HS-27A (cell line): Measurements from ENCODE around the gene JPH3.
"Not testable (repeated sequence)": the region's sequence is repeated elsewhere in the genome, so short reads cannot be mapped to it uniquely, and the experiment has no call there.

Experiments
- DNase-seq: peaks from one replicate; pipeline ENCODE4 v3.0.0-alpha.2; 2012; ENCODE audit warnings: low read depth, missing footprints

Gene JPH3

DNA sequence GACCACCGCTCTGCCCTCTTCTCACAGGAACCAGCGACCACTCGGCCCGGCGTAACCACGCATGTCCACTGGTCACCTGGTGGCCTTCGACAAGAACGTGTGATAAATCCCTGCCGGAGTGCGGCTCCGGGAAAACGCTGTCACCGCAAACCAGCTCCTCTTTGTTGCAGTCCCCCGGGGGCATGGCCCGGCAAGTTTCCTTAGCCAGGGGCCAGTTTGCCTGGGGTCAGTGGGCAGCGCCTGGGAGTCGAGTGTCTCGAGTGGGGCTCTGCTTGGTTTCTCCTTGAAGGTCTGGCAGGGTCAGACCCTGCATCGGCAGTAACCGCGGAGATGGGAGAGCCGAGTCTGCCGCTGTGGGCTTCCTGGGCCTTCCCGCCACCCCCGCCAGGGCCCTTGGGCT lies 52.5 kb downstream of the JPH3 start:
- DNase-seq: no peak

DNA sequence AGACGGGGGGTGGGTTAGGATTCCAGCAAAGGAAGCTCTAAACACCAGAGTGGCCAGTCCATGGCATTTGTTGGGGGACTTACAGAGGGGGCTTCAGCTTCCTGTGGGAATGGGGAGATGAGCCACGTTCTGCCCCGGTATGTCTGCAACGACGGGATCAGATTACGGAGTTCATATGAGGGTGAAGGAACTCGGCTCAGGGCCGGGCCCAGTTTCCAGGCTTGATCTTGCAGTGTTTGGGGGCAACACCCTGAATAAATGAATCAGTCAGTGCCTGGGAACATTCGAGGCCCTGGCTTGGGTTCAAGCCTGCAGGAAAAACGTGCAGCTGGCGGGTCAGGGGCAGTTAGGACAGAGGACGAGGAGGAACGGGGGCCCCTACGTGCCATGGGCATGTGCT lies 54.0 kb downstream of the JPH3 start:
- DNase-seq: no peak

DNA sequence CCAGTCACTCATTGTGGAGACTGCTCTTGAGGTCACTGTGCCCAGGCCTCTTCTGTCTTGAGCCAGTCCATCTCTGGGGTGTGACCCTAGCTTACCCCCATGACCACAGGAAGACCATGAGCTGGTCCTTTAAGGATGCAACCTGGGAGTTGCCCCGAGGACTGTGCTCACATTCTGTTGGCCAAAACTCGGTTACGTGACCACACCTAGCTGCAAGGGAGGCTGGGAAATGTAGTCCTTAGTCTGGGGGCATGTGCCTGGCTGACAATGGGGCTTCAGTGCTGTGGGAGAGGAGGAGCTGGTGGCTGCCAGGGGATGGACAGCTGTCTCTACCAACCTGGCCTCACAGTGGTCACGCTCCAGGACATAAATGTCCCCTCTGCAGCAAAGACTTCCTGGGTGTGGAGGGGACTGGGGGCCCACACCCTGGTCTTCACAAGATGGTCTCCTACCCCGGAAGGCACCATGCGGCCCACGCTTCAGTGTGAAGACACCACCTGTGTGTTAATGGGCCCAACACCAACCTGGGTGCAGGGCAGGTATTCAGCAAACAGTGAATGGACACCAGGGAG lies 55.4 kb downstream of the JPH3 start:
- DNase-seq: no peak

GRCh38 chr16:87658564-87659225 lies 56.4 kb downstream of the JPH3 start:
- DNase-seq: no peak

GRCh38 chr16:87661561-87661960 lies 59.3 kb downstream of the JPH3 start:
- no peak for DNase-seq

- DNase-seq: no peak
Observed at GRCh38 chr16:87662254-87663204, 60.2 kb downstream of the JPH3 start.

GRCh38 chr16:87664792-87665191 lies 62.5 kb downstream of the JPH3 start:
- DNase-seq: no peak

- DNase-seq: no peak
Observed at GRCh38 chr16:87665193-87665592, 62.9 kb downstream of the JPH3 start.

DNA sequence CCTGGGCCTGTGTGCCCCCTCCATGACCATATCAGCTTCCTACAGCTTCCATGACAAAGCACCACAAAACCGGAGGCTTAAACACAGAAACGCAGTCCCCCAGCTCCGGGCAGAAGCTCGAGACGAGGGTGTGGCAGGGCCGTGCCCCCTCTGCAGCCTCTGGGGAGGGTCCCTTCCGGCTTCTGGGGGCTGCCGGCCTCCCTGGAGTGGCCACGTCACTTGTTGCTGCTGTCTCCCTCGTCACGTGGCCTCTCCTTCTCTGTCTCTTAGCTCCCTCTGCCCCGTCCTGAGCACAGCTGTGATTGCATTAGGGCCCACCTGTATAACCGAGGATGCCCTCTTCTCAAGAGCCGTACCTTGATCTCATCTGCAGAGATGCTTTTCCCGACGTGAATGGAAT lies 64.6 kb downstream of the JPH3 start:
- no peak for DNase-seq

DNA sequence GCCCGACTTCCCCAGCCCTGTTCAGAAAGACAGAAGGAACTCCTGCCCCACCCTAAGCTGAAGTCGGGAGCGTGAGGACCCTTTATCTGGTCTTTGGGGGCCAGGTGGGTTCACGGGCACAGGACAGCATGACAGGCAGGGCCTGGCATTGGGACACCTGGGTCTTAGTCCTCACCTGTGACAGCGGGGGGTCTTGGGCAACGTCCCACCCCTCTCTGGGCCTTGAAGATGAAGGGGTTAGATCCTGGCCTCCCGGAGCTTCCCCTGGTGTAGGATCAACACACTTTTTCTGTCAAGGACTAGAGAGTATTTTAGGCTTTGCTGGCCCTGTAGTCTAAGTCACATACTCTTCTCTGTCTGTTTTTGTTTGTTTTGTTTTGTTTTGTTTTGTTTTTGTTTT lies 65.1 kb downstream of the JPH3 start:
- no peak for DNase-seq

DNA sequence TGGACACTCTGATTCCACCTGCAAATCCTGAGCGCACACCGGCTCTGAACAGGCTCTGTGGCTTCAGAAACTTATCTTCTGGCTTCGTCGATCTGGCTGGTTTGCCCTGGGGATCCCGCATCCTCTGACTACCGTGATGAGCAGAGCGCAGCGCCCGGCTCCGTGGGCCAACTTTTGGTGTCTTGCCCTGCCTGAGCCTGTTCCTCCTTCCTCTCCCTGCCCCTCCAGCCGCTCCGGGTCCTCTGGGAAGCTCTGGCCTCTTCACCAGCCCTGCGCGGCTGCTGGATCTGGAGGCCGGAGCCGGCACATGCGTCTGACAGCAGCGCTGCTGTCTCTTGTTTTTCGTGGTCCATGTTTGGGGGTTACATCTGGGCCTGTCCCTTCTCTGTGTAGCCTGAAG lies 65.6 kb downstream of the JPH3 start:
- DNase-seq: no peak

- no peak for DNase-seq
Observed at GRCh38 chr16:87669672-87670071, 67.4 kb downstream of the JPH3 start.

GRCh38 chr16:87671221-87671620 lies 68.9 kb downstream of the JPH3 start:
- no peak for DNase-seq

- DNase-seq: no peak
Observed at GRCh38 chr16:87671715-87672270, 69.5 kb downstream of the JPH3 start.

GRCh38 chr16:87674419-87674818 lies 72.1 kb downstream of the JPH3 start:
- no peak for DNase-seq

GRCh38 chr16:87675111-87675719 lies 72.9 kb downstream of the JPH3 start:
- DNase-seq: no peak

DNA sequence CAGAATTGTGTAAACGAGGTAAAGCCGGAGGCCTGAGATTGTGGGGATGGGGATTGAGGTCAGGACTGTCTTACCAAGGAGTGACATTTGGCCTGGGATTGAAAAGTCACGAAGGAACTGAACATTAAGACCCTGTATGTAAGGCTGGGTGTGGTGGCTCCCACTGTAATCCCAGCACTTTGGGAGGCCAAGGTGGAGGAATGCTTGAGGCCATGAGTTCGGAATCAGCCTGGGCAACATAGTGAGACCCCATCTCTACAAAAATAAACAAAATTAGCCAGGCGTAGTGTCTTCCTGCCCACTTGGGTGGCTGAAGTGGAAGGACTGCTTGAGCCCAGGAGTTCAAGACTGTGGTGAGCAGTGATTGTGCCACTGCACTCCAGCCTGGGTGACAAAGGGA lies 75.5 kb downstream of the JPH3 start:
- no peak for DNase-seq

- no peak for DNase-seq
Observed at GRCh38 chr16:87678618-87679017, 76.3 kb downstream of the JPH3 start.

DNA sequence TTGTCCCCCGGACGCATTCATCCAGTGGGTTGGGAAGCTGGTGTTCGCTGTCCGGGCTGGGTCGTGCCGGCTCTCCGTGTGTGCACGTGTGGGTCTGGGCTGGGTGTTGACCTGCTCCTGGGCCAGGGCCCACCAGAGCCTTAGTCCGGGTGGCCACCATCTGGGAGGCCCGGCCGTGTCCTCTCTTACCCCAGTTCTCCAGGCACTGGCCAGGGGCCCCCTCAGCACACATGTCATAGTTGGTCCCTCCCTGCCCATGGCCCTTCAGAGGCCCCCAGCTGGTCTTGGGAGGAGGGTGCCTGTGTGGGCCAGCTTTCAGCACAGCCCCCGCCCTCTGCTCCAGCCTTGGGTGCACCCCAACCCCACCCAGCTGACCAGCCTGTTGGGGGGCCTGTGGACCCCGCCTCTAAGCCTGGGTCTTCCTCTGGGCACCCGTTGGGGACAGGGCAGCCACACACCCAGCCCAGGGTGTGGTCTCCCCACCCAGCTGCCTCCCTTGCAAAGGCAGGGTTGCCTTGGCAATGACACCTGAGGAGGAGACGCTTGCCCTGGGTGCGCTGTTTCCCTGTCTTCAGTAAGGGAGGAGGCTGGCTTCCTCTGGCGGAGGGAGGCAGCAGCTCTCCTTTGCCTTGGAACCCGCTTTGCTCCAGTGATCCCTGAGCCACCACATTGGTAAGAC lies 77.4 kb downstream of the JPH3 start:
- no peak for DNase-seq

- no peak for DNase-seq
Observed at GRCh38 chr16:87680272-87680644, 78.0 kb downstream of the JPH3 start.

DNA sequence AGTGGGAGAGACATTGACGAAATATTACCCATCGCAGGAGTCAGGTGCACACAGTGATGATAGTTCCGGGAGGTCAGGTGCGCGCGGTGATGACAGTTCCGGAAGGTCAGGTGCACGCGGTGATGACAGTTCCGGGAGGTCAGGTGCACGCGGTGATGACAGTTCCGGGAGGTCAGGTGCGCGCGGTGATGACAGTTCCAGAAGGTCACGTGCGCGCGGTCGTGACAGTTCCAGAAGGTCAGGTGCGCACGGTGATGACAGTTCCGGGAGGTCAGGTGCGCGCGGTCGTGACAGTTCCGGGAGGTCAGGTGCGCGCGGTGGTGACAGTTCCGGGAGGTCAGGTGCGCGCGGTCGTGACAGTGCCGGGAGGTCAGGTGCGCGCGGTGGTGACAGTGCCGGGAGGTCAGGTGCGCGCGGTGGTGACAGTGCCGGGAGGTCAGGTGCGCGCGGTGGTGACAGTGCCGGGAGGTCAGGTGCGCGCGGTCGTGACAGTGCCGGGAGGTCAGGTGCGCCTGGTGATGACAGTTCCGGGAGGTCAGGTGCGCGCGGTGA lies 78.8 kb downstream of the JPH3 start:
- DNase-seq: not testable (repeated sequence)
